Measurements from ENCODE around the gene MTHFS.

- no peak for TF ChIP-seq REST (IDR thresholded peaks at IDR 0.05; ENCODE audit: borderline replicate concordance)
- no peak for TF ChIP-seq RAD21 (conservative IDR thresholded peaks at IDR 0.05)
- no peak for TF ChIP-seq CTCF (IDR thresholded peaks at IDR 0.05; ENCODE audit: poor library complexity, severe bottlenecking)
- TF ChIP-seq EZH2 (IDR thresholded peaks at IDR 0.05; ENCODE audit: borderline replicate concordance, insufficient read depth, low read length, poor library complexity, severe bottlenecking): no peak
Measured at GRCh38 chr15:79846539-79846938, 50.3 kb downstream of the MTHFS start.
